Mesenchymal stem cell (in vitro differentiated cells and primary cell): ENCODE measurements around the gene IGSF8.

Experiments used
- DNase-seq: peaks from one replicate; pipeline ENCODE4 v3.0.0-alpha.2; 2013
- H2AFZ ChIP-seq: one replicate; pipeline ENCODE4 v1.6.1; 2013; ENCODE audit warnings: low read depth, mild to moderate bottlenecking, control low read depth, inconsistent platforms, low read length, moderate library complexity
- H2AK5ac ChIP-seq: 2 replicates; pipeline ENCODE4 v1.6.1; 2013; ENCODE audit warnings: low read length, moderate library complexity, mild to moderate bottlenecking, inconsistent platforms; ENCODE audit not compliant: severe bottlenecking
- H2BK120ac ChIP-seq: one replicate; pipeline ENCODE4 v1.6.1; 2013; ENCODE audit warnings: low read depth, mild to moderate bottlenecking, inconsistent platforms, low read length, moderate library complexity
- H2BK12ac ChIP-seq, 2 experiments: one replicate each; pipeline ENCODE4 v1.6.1; 2013; ENCODE audit warnings: inconsistent platforms in 2 of 2, low read length in 2 of 2, mild to moderate bottlenecking in 2 of 2, moderate library complexity in 2 of 2, control low read depth in 1 of 2
- H2BK15ac ChIP-seq: one replicate; pipeline ENCODE4 v1.6.1; 2013; ENCODE audit warnings: mild to moderate bottlenecking, low read depth, inconsistent platforms; ENCODE audit not compliant: poor library complexity, severe bottlenecking
- H2BK5ac ChIP-seq: 2 replicates; pipeline ENCODE4 v1.6.1; 2013; ENCODE audit warnings: low read depth, mild to moderate bottlenecking, low read length, control low read depth, inconsistent platforms; ENCODE audit not compliant: poor library complexity, severe bottlenecking
- H3K14ac ChIP-seq, 2 experiments: one replicate each; pipeline ENCODE4 v1.6.1; 2013; ENCODE audit warnings: inconsistent platforms in 2 of 2, low read length in 2 of 2, control low read depth in 1 of 2, mild to moderate bottlenecking in 1 of 2, moderate library complexity in 1 of 2
- H3K18ac ChIP-seq, 2 experiments: one replicate each; pipeline ENCODE4 v1.6.1; 2013; ENCODE audit warnings: inconsistent platforms in 2 of 2, low read length in 2 of 2, control low read depth in 1 of 2, low read depth in 1 of 2, mild to moderate bottlenecking in 1 of 2
- H3K23ac ChIP-seq, 2 experiments: one replicate each; pipeline ENCODE4 v1.6.1; 2013; ENCODE audit warnings: inconsistent platforms in 2 of 2, low read length in 2 of 2, mild to moderate bottlenecking in 2 of 2, moderate library complexity in 2 of 2, control low read depth in 1 of 2
- H3K27ac ChIP-seq: 2 replicates; pipeline ENCODE4 v1.5.1; 2013; ENCODE audit warnings: mild to moderate bottlenecking, moderate library complexity, low read length, control low read depth, inconsistent platforms; ENCODE audit not compliant: poor library complexity, severe bottlenecking
- H3K27me3 ChIP-seq, 2 experiments: 2 replicates each; pipeline versions ENCODE4 v1.6.1 to v1.7.0; 2013; ENCODE audit warnings: low read length in 2 of 2, mild to moderate bottlenecking in 2 of 2, moderate library complexity in 2 of 2, control low read depth in 1 of 2, inconsistent platforms in 1 of 2; ENCODE audit not compliant: control insufficient read depth in 1 of 2, insufficient read depth in 1 of 2
- H3K36me3 ChIP-seq, 2 experiments: 2 replicates each; pipeline versions ENCODE4 v1.6.1 to v1.7.0; 2013; ENCODE audit warnings: low read length in 2 of 2, control low read depth in 1 of 2, inconsistent platforms in 1 of 2, low read depth in 1 of 2, mild to moderate bottlenecking in 1 of 2; ENCODE audit not compliant: insufficient read depth in 2 of 2, control insufficient read depth in 1 of 2
- H3K4ac ChIP-seq, 2 experiments: one replicate each; pipeline ENCODE4 v1.6.1; 2013; ENCODE audit warnings: inconsistent platforms in 2 of 2, low read length in 2 of 2, mild to moderate bottlenecking in 2 of 2, moderate library complexity in 2 of 2, control low read depth in 1 of 2, low read depth in 1 of 2
- H3K4me1 ChIP-seq: 2 replicates; pipeline ENCODE4 v1.6.1; 2013; ENCODE audit warnings: low read depth, low read length, control low read depth; ENCODE audit not compliant: control insufficient read depth, insufficient read depth
- H3K4me2 ChIP-seq: 2 replicates; pipeline ENCODE4 v1.6.1; 2013; ENCODE audit warnings: low read length, mild to moderate bottlenecking, inconsistent platforms; ENCODE audit not compliant: poor library complexity, severe bottlenecking
- H3K4me3 ChIP-seq, 2 experiments: 2 replicates each; pipeline versions ENCODE4 v1.5.1 to v1.7.0; 2013; ENCODE audit warnings: low read length in 2 of 2, mild to moderate bottlenecking in 2 of 2, control low read depth in 1 of 2, low read depth in 1 of 2; ENCODE audit not compliant: insufficient read depth in 1 of 2
- H3K79me1 ChIP-seq: replicated peaks from 2 replicates; pipeline ENCODE4 v1.6.1; 2013; ENCODE audit warnings: mild to moderate bottlenecking, control low read depth, low read length, inconsistent platforms; ENCODE audit not compliant: poor library complexity, severe bottlenecking
- H3K9ac ChIP-seq: 2 replicates; pipeline ENCODE4 v1.7.0; 2013; ENCODE audit warnings: mild to moderate bottlenecking, low read length, moderate library complexity
- H3K9me3 ChIP-seq: 2 replicates; pipeline ENCODE4 v1.7.0; 2013; ENCODE audit warnings: mild to moderate bottlenecking, low read length; ENCODE audit not compliant: control insufficient read depth
- H4K8ac ChIP-seq: one replicate; pipeline ENCODE4 v1.6.1; 2013; ENCODE audit warnings: inconsistent platforms, mild to moderate bottlenecking, low read length, moderate library complexity
- H4K91ac ChIP-seq: one replicate; pipeline ENCODE4 v1.6.1; 2013; ENCODE audit warnings: mild to moderate bottlenecking, low read length, inconsistent platforms
- WGBS: methylation state at CpG from one replicate; pipeline ENCODE4 v1.1.7; 2013; ENCODE audit warnings: mixed read lengths; 5-methylcytosine and 5-hydroxymethylcytosine counted together

IGSF8 gene

GRCh38 chr1:160136121-160136925 is 37.9 kb upstream of the IGSF8 start:
- Histone ChIP-seq H3K4me2 (no peak overlapping the region), H2AK5ac (no peak overlapping the region), H3K9ac (no peak overlapping the region), H3K4me3 (no peak overlapping the region), H3K23ac (no peak overlapping the region), H3K4me1 (no peaks in the 10 kb centered on the region), H2AFZ (no peak overlapping the region), H2BK5ac (no peak overlapping the region), H4K8ac (no peak overlapping the region), H2BK15ac (no peak overlapping the region), H3K18ac (no peak overlapping the region), H3K14ac (no peak overlapping the region), H4K91ac (no peak overlapping the region), H3K27me3 (peaks cover 51 to 53% of the 10 kb centered on the region in 2 experiments), H3K4ac (no peak overlapping the region), H3K9me3 (no peaks in the 10 kb centered on the region), H3K27ac (no peak overlapping the region), H2BK120ac (no peak overlapping the region), H2BK12ac (no peak overlapping the region), H3K36me3 (no peaks in the 10 kb centered on the region), H3K79me1 (no peaks in the 10 kb centered on the region)
- 93% methylated on average over 22 of the region's 22 CpGs for WGBS
- DNase-seq = no peak

GRCh38 chr1:160134791-160135572 is 36.6 kb upstream of the IGSF8 start:
- Histone ChIP-seq H3K9ac (no peak overlapping the region), H3K4me2 (no peak overlapping the region), H4K8ac (no peak overlapping the region), H3K79me1 (no peaks in the 10 kb centered on the region), H2AK5ac (no peak overlapping the region), H3K4me3 (no peak overlapping the region), H3K27ac (no peak overlapping the region), H4K91ac (no peak overlapping the region), H2BK15ac (no peak overlapping the region), H3K14ac (no peak overlapping the region), H3K27me3 (peaks cover 46 to 60% of the 10 kb centered on the region in 2 experiments), H2BK120ac (no peak overlapping the region), H3K4me1 (no peaks in the 10 kb centered on the region), H3K36me3 (no peaks in the 10 kb centered on the region), H3K23ac (no peak overlapping the region), H2BK12ac (no peak overlapping the region), H2AFZ (no peak overlapping the region), H3K18ac (no peak overlapping the region), H2BK5ac (no peak overlapping the region), H3K4ac (no peak overlapping the region), H3K9me3 (no peaks in the 10 kb centered on the region)
- 93% methylated on average over 18 of the region's 20 CpGs for WGBS
- no peak for DNase-seq

- H3K23ac ChIP-seq = no peak overlapping the region
- H2BK5ac ChIP-seq = no peak overlapping the region
- no peak overlapping the region for H2BK12ac ChIP-seq
- DNase-seq = no peak
- 84% methylated on average over 9 of the region's 9 CpGs for WGBS
- no peak overlapping the region for H3K18ac ChIP-seq
- H4K8ac ChIP-seq = no peak overlapping the region
- no peak overlapping the region for H2AFZ ChIP-seq
- no peaks in the 10 kb centered on the region for H3K79me1 ChIP-seq
- no peak overlapping the region for H3K4ac ChIP-seq
- H3K4me2 ChIP-seq = no peak overlapping the region
- no peaks in the 10 kb centered on the region for H3K4me1 ChIP-seq
- H3K9ac ChIP-seq = no peak overlapping the region
- H3K4me3 ChIP-seq = no peak overlapping the region
- peaks cover 38 to 61% of the 10 kb centered on the region in 2 experiments for H3K27me3 ChIP-seq
- H3K14ac ChIP-seq = no peak overlapping the region
- no peak overlapping the region for H2BK15ac ChIP-seq
- H3K9me3 ChIP-seq = no peaks in the 10 kb centered on the region
- no peak overlapping the region for H2AK5ac ChIP-seq
- H2BK120ac ChIP-seq = no peak overlapping the region
- no peaks in the 10 kb centered on the region for H3K36me3 ChIP-seq
- H3K27ac ChIP-seq = no peak overlapping the region
- no peak overlapping the region for H4K91ac ChIP-seq
These were observed 35.8 kb upstream of the IGSF8 start for GRCh38 chr1:160133990-160134770.
